OCI-LY1 (cell line): Measurements from ENCODE around the gene GDE1.

ENCODE experiments used
- EZH2 ChIP-seq: fragments of 200-600 bp; sonication (generic), shearing (Covaris generic); IDR thresholded peaks from 2 replicates; pipeline ENCODE4 v1.8.0; 2017; ENCODE audit warnings: borderline replicate concordance, mixed run types, mild to moderate bottlenecking, antibody characterized with exemption, low read length, moderate library complexity, mixed read lengths
- TF ChIP-seq, protein P1 (sequence below): fragments of 200-600 bp; sonication (generic), shearing (Covaris generic); IDR thresholded peaks from 2 replicates; pipeline ENCODE4 v1.5.1; 2017; ENCODE audit warnings: mild to moderate bottlenecking, antibody characterized with exemption, low read length, moderate library complexity, mixed read lengths

DNA sequence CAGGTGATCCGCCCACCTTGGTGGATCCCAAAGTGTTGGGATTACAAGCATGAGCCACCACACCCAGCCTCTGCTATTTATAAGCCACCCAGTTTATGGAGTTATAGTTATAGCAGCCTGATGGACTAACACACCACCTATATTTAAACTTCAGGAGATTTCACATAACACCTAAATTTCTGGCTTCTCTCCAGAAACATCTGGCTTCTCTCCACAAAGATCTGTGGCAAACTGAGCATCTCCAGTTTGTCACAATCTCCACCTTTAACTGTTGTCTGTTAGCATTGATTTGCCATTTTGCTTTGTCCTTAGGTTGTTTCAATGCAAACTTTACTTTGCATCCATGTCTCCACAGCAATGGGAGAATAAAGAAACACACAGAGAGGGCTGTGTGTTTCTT is 39.6 kb downstream of the GDE1 start:
- TF ChIP-seq, protein P1, sequence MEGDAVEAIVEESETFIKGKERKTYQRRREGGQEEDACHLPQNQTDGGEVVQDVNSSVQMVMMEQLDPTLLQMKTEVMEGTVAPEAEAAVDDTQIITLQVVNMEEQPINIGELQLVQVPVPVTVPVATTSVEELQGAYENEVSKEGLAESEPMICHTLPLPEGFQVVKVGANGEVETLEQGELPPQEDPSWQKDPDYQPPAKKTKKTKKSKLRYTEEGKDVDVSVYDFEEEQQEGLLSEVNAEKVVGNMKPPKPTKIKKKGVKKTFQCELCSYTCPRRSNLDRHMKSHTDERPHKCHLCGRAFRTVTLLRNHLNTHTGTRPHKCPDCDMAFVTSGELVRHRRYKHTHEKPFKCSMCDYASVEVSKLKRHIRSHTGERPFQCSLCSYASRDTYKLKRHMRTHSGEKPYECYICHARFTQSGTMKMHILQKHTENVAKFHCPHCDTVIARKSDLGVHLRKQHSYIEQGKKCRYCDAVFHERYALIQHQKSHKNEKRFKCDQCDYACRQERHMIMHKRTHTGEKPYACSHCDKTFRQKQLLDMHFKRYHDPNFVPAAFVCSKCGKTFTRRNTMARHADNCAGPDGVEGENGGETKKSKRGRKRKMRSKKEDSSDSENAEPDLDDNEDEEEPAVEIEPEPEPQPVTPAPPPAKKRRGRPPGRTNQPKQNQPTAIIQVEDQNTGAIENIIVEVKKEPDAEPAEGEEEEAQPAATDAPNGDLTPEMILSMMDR: no peak
- no peak for TF ChIP-seq EZH2
